H1 (cell line): ENCODE results near the gene GMPR2. TPM values are rescaled to one million over a fixed set of nuclear protein-coding genes. Genes with fewer than 3 reads are reported as not detected.

ENCODE experiments used
- CTCF ChIA-PET: fragments of 300-600 bp; sonication (Branson Sonifier 250); formaldehyde crosslinking; loops from one replicate; lab custom pipeline; 2021; ENCODE audit not compliant: partially characterized antibody; lab: Charles Lee
- POLR2A ChIA-PET: fragments of 300-600 bp; sonication (Branson Sonifier 250); formaldehyde crosslinking; loops from one replicate; lab custom pipeline; 2021; ENCODE audit warnings: inconsistent platforms; ENCODE audit not compliant: partially characterized antibody; lab: Charles Lee
- DNase-seq, 2 experiments: peaks; one replicate each; pipeline versions ENCODE4 v3.0.0 to v3.0.0-alpha.2; 2010 to 2022; ENCODE audit warnings: low spot score in 2 of 2, low read depth in 1 of 2, mixed read lengths in 1 of 2
- FAIRE-seq: peaks from 2 replicates; lab custom pipeline; 2011; peaks lifted over from hg19 to GRCh38; lab: Jason Lieb, UNC
- H2AFZ ChIP-seq: 2 replicates; pipeline ENCODE4 v1.8.1; 2012; ENCODE audit warnings: low read length, inconsistent platforms
- H2AK5ac ChIP-seq: 2 replicates; pipeline ENCODE4 v1.6.1; 2013; ENCODE audit warnings: low read depth, low read length
- H2BK120ac ChIP-seq: replicated peaks from 2 replicates; pipeline ENCODE3; 2013; ENCODE audit warnings: low read depth, low read length, inconsistent platforms
- H2BK12ac ChIP-seq: 2 replicates; pipeline ENCODE4 v1.6.1; 2013; ENCODE audit warnings: low read depth, low read length
- H2BK15ac ChIP-seq: 2 replicates; pipeline ENCODE4 v1.6.1; 2013; ENCODE audit warnings: low read length
- H2BK20ac ChIP-seq: 2 replicates; pipeline ENCODE4 v1.6.1; 2013; ENCODE audit warnings: low read length
- H2BK5ac ChIP-seq: 2 replicates; pipeline ENCODE4 v1.6.1; 2013; ENCODE audit warnings: low read depth, low read length
- H3K14ac ChIP-seq: 2 replicates; pipeline ENCODE4 v1.6.1; 2013; ENCODE audit warnings: inconsistent platforms; ENCODE audit not compliant: insufficient read length
- H3K18ac ChIP-seq: 2 replicates; pipeline ENCODE4 v1.6.1; 2013; ENCODE audit warnings: low read length; ENCODE audit errors: extremely low read depth
- H3K23ac ChIP-seq: 2 replicates; pipeline ENCODE4 v1.6.1; 2013; ENCODE audit warnings: inconsistent platforms; ENCODE audit not compliant: insufficient read length
- H3K23me2 ChIP-seq: 2 replicates; pipeline ENCODE4 v1.6.1; 2013; ENCODE audit warnings: low read depth, low read length
- H3K27ac ChIP-seq: 2 replicates; pipeline ENCODE4 v1.6.1; 2011; ENCODE audit warnings: low read depth, low read length, inconsistent platforms
- H3K27me3 ChIP-seq, 4 experiments: replicated peaks in 1 of 4; 1 replicate in 1 of 4; 2 replicates in 3 of 4; pipeline versions ENCODE4 v1.6.1 to v1.8.1; 2011 to 2013; ENCODE audit warnings: low read length in 3 of 4, mild to moderate bottlenecking in 3 of 4, inconsistent platforms in 2 of 4, mixed read lengths in 2 of 4, moderate library complexity in 1 of 4; ENCODE audit not compliant: control insufficient read depth in 3 of 4, insufficient read depth in 3 of 4; ENCODE audit errors: extremely low read depth in 1 of 4
- H3K36me3 ChIP-seq, 4 experiments: 2 replicates each; pipeline versions ENCODE4 v1.6.1 to v1.8.1; 2011 to 2013; ENCODE audit warnings: mild to moderate bottlenecking in 4 of 4, low read length in 3 of 4, moderate library complexity in 2 of 4, control low read depth in 1 of 4, inconsistent platforms in 1 of 4; ENCODE audit not compliant: insufficient read depth in 4 of 4, control insufficient read depth in 2 of 4
- H3K4ac ChIP-seq: replicated peaks from 2 replicates; pipeline ENCODE3; 2013; ENCODE audit warnings: low read length, low read depth, mixed read lengths, inconsistent platforms; ENCODE audit not compliant: insufficient read length
- H3K4me1 ChIP-seq, 4 experiments: replicated peaks in 1 of 4; 1 replicate in 1 of 4; 2 replicates in 3 of 4; pipeline versions ENCODE4 v1.6.1 to v1.8.1; 2011 to 2013; ENCODE audit warnings: low read length in 3 of 4, inconsistent platforms in 2 of 4, mixed read lengths in 1 of 4; ENCODE audit not compliant: insufficient read depth in 4 of 4, control insufficient read depth in 3 of 4
- H3K4me2 ChIP-seq, 2 experiments: 2 replicates each; pipeline versions ENCODE4 v1.6.1 to v1.8.1; 2011 to 2013; ENCODE audit warnings: low read depth in 2 of 2, low read length in 2 of 2, control low read depth in 1 of 2, inconsistent platforms in 1 of 2, mild to moderate bottlenecking in 1 of 2; ENCODE audit not compliant: insufficient read depth in 1 of 2
- H3K4me3 ChIP-seq, 4 experiments: fragments of 200-600, 300-600 bp in 1 of 4; sonication (generic), shearing (Covaris generic), sonication (Bioruptor Twin) in 1 of 4; 2 replicates each; pipeline versions ENCODE4 v1.5.1 to v1.8.1; 2011 to 2016; ENCODE audit warnings: low read length in 4 of 4, low read depth in 3 of 4, control low read depth in 2 of 4, inconsistent platforms in 2 of 4, mild to moderate bottlenecking in 2 of 4, mixed read lengths in 1 of 4, moderate library complexity in 1 of 4; ENCODE audit not compliant: insufficient read depth in 2 of 4; ENCODE audit errors: extremely low read depth in 1 of 4
- H3K56ac ChIP-seq: replicated peaks from 2 replicates; pipeline ENCODE3; 2013; ENCODE audit warnings: low read depth, mild to moderate bottlenecking, mixed read lengths, low read length, inconsistent platforms; ENCODE audit not compliant: insufficient read length
- H3K79me1 ChIP-seq: 2 replicates; pipeline ENCODE4 v1.6.1; 2013; ENCODE audit warnings: low read depth, low read length, control low read depth
- H3K79me2 ChIP-seq, 2 experiments: 2 replicates each; pipeline versions ENCODE4 v1.6.1 to v1.8.1; 2012 to 2013; ENCODE audit warnings: low read length in 2 of 2, mild to moderate bottlenecking in 2 of 2, inconsistent platforms in 1 of 2; ENCODE audit not compliant: insufficient read depth in 2 of 2, control insufficient read depth in 1 of 2
- H3K9ac ChIP-seq, 4 experiments: replicated peaks in 1 of 4; 1 replicate in 1 of 4; 2 replicates in 3 of 4; pipeline versions ENCODE4 v1.6.1 to v1.8.1; 2011 to 2013; ENCODE audit warnings: low read depth in 3 of 4, low read length in 3 of 4, control low read depth in 2 of 4, mild to moderate bottlenecking in 2 of 4, moderate library complexity in 2 of 4, inconsistent platforms in 1 of 4; ENCODE audit errors: extremely low read depth in 1 of 4
- H3K9me3 ChIP-seq, 2 experiments: 2 replicates each; pipeline versions ENCODE4 v1.6.1 to v1.8.1; 2012 to 2013; ENCODE audit warnings: mild to moderate bottlenecking in 2 of 2, moderate library complexity in 2 of 2, control low read depth in 1 of 2, inconsistent platforms in 1 of 2, low read depth in 1 of 2, low read length in 1 of 2, mixed read lengths in 1 of 2; ENCODE audit not compliant: insufficient read depth in 2 of 2
- H4K20me1 ChIP-seq, 2 experiments: replicated peaks in 1 of 2; 2 replicates each; pipeline versions ENCODE3 to v1.8.1; 2011 to 2013; ENCODE audit warnings: inconsistent platforms in 2 of 2, low read length in 2 of 2, mild to moderate bottlenecking in 1 of 2; ENCODE audit not compliant: insufficient read depth in 2 of 2, control insufficient read depth in 1 of 2
- H4K5ac ChIP-seq: 2 replicates; pipeline ENCODE4 v1.6.1; 2013; ENCODE audit warnings: low read length, low read depth, mixed read lengths, inconsistent platforms; ENCODE audit not compliant: insufficient read length
- H4K8ac ChIP-seq: 2 replicates; pipeline ENCODE4 v1.8.0; 2013; ENCODE audit warnings: mild to moderate bottlenecking, moderate library complexity, low read length, inconsistent platforms; ENCODE audit not compliant: insufficient read depth; ENCODE audit errors: extremely low read depth
- H4K91ac ChIP-seq: replicated peaks from 2 replicates; pipeline ENCODE3; 2013; ENCODE audit warnings: low read length, mixed read lengths, inconsistent platforms; ENCODE audit not compliant: insufficient read length
- ATF3 ChIP-seq: IDR thresholded peaks from 2 replicates; pipeline ENCODE4 v1.6.1; 2011; ENCODE audit warnings: low read depth, mild to moderate bottlenecking, low read length; ENCODE audit not compliant: insufficient read depth
- CBX5 ChIP-seq: fragments of 300-800, 300-1000 bp; sonication (generic); IDR thresholded peaks from 2 replicates; pipeline ENCODE4 v1.7.1; 2016; ENCODE audit warnings: antibody characterized with exemption, low read length, low read depth
- CBX8 ChIP-seq: fragments of 300-800, 300-1000 bp; sonication (generic); IDR thresholded peaks from 2 replicates; pipeline ENCODE4 v1.7.1; 2016; ENCODE audit warnings: low read depth, low read length, borderline replicate concordance
- CHD2 ChIP-seq: IDR thresholded peaks from 2 replicates; pipeline ENCODE4 v1.6.1; 2012; ENCODE audit warnings: low read length, improper control_type of control experiment
- CTBP2 ChIP-seq: IDR thresholded peaks from 2 replicates; pipeline ENCODE4 v1.7.0; 2011; ENCODE audit warnings: borderline replicate concordance, mild to moderate bottlenecking, moderate library complexity, mixed read lengths, low read length; ENCODE audit not compliant: insufficient read depth, insufficient read length
- EGR1 ChIP-seq: IDR thresholded peaks from 2 replicates; pipeline ENCODE4 v1.6.1; 2011; ENCODE audit warnings: low read depth, low read length, borderline replicate concordance
- EP300 ChIP-seq, 2 experiments: IDR thresholded peaks; 1 replicate in 1 of 2; 2 replicates in 1 of 2; pipeline ENCODE4 v1.6.1; 2011 to 2012; ENCODE audit warnings: low read depth in 2 of 2, low read length in 2 of 2, mild to moderate bottlenecking in 2 of 2, borderline replicate concordance in 1 of 2, inconsistent platforms in 1 of 2, moderate library complexity in 1 of 2
- GABPA ChIP-seq: IDR thresholded peaks from 2 replicates; pipeline ENCODE4 v1.6.1; 2011; ENCODE audit warnings: mild to moderate bottlenecking, low read length, moderate library complexity, borderline replicate concordance; ENCODE audit not compliant: insufficient read depth
- RAD21 ChIP-seq, 2 experiments: IDR thresholded peaks in 1 of 2; conservative IDR thresholded peaks in 1 of 2; 2 replicates each; pipeline ENCODE4 v1.6.1; 2011; ENCODE audit warnings: low read depth in 2 of 2, low read length in 2 of 2, improper control_type of control experiment in 1 of 2, inconsistent platforms in 1 of 2, mild to moderate bottlenecking in 1 of 2, moderate library complexity in 1 of 2
- TAF1 ChIP-seq: IDR thresholded peaks from 2 replicates; pipeline ENCODE4 v1.6.1; 2011; ENCODE audit warnings: mild to moderate bottlenecking, low read depth, low read length
- WGBS, 2 experiments: shearing (Covaris generic) in 1 of 2; methylation state at CpG; one replicate each; pipeline versions ENCODE4 v1.1.6 to v1.1.7; 2013 to 2015; ENCODE audit warnings: low lambda C conversion rate in 2 of 2, mixed read lengths in 2 of 2, inconsistent platforms in 1 of 2, low coverage in 1 of 2, missing lambda C conversion rate in 1 of 2; ENCODE audit not compliant: insufficient replicate concordance in 2 of 2, insufficient coverage in 1 of 2, insufficient read length in 1 of 2; ENCODE audit errors: extremely low coverage in 1 of 2, missing lambda C conversion rate in 1 of 2; 5-methylcytosine and 5-hydroxymethylcytosine counted together
- polyA plus RNA-seq, 7 experiments: library from polyadenylated mRNA; depleted of rRNA in 3 of 7; stranded (reverse) in 5 of 7; unstranded in 2 of 7; fragments of >200 nt in 5 of 7; fragments of 200-250 nt in 2 of 7; gene quantifications; 1 replicate in 5 of 7; 2 replicates in 1 of 7; 4 replicates in 1 of 7; pipeline versions ENCODE4 v1.2.1 to v1.2.3, GENCODE V29; 2011 to 2013; ENCODE audit warnings: missing spikeins in 2 of 7, mixed read lengths in 2 of 7
- total RNA-seq: library from RNA; stranded (reverse); fragmentation: NEBNext Ultra II Directional; extraction: Animal tissue kit (Norgen Biotek cat#: 25700); gene quantifications from 2 replicates; pipeline ENCODE4 v1.2.1, GENCODE V29; 2021

The GMPR2 gene
- total and polyA plus RNA-seq, 2 of the 8 experiments (the other 6 are each of a cell fraction or from before 2014, with no cell fraction given): 61.6 to 85.3 TPM

- Histone ChIP-seq H2AFZ (no peak overlapping the region), H2BK5ac (no peak overlapping the region), H3K14ac (no peak overlapping the region), H3K4ac (no peak overlapping the region), H3K23me2 (peaks cover 2% of the 10 kb centered on the region), H2BK20ac (no peak overlapping the region), H3K23ac (no peak overlapping the region), H4K5ac (no peak overlapping the region), H3K56ac (no peak overlapping the region), H3K4me1 (peaks cover 0 to 2% (median 0%) of the 10 kb centered on the region in 4 experiments; a peak in 1 of 7 replicates), H3K9me3 (no peaks in the 10 kb centered on the region), H3K36me3 (no peaks in the 10 kb centered on the region; a peak in 3 of 8 replicates), H4K20me1 (peaks cover 0 to 2% of the 10 kb centered on the region in 2 experiments), H3K18ac (no peak overlapping the region), H4K91ac (no peak overlapping the region), H2BK120ac (no peak overlapping the region), H4K8ac (no peak overlapping the region), H3K79me1 (no peaks in the 10 kb centered on the region), H3K27me3 (no peaks in the 10 kb centered on the region), H3K79me2 (no peaks in the 10 kb centered on the region), H3K27ac (no peak overlapping the region), H3K4me2 (no peak overlapping the region), H3K9ac (no peak overlapping the region), H3K4me3 (no peak overlapping the region), H2BK15ac (no peak overlapping the region), H2AK5ac (no peak overlapping the region), H2BK12ac (no peak overlapping the region)
- ChIA-PET POLR2A (interaction anchor here (1.1 to 2.6 kb wide), 6 partner anchors 14 to 81 kb away, joined by 3 to 10 read pairs (median 4); partner anchors contain the start of genes CIDEB, DHRS1, NOP9 and TINF2), CTCF (interaction anchor here (0.5 to 8.6 kb wide), 7 partner anchors 9 to 113 kb away, joined by 3 to 94 read pairs (median 11); partner anchors contain the start of genes CIDEB, DHRS1, NOP9 and TINF2)
- WGBS, 2 experiments: 90% methylated on average over 17 of the region's 18 CpGs; no CpG with 5 or more reads in 1 of the 2 experiments
- TF ChIP-seq RAD21 (IDR thresholded peaks at IDR 0.05 in 1 of 2, conservative IDR thresholded peaks at IDR 0.05 in 1 of 2; ENCODE audit: low read depth in 2 of 2, low read length in 2 of 2): no peak
- TF ChIP-seq GABPA: no peak
- no peak for TF ChIP-seq ATF3
- TF ChIP-seq CBX8: no peak
- TF ChIP-seq CHD2: no peak
- no peak for TF ChIP-seq CTBP2
- no peak for TF ChIP-seq CBX5
- no peak for TF ChIP-seq TAF1
- TF ChIP-seq EGR1: no peak
- no peak for TF ChIP-seq EP300 (IDR thresholded peaks at IDR 0.05; ENCODE audit: borderline replicate concordance in 1 of 2, low read depth in 2 of 2, low read length in 2 of 2)
- DNase-seq (no peak), FAIRE-seq (no peak)
These were observed 33.9 kb downstream of the GMPR2 start for GRCh38 chr14:24266344-24267244.
